Ectodermal cell (in vitro differentiated cells): Measurements from ENCODE around the gene POLR3G.
A peak's percentile ranks its signal among the peaks of the same experiment; 100 is the strongest.

Experiments
- H3K27ac ChIP-seq: 2 replicates; pipeline ENCODE4 v1.7.0; 2013; ENCODE audit warnings: mild to moderate bottlenecking, low read depth, low read length; ENCODE audit not compliant: insufficient read depth, poor library complexity, severe bottlenecking
- H3K27me3 ChIP-seq: 2 replicates; pipeline ENCODE4 v1.7.0; 2013; ENCODE audit warnings: mild to moderate bottlenecking, low read length; ENCODE audit not compliant: insufficient read depth, control insufficient read depth, poor library complexity, severe bottlenecking
- H3K36me3 ChIP-seq: one replicate; pipeline ENCODE4 v1.7.0; 2013; ENCODE audit warnings: low read length; ENCODE audit not compliant: control insufficient read depth, insufficient read depth
- H3K4me1 ChIP-seq: one replicate; pipeline ENCODE4 v1.7.0; 2013; ENCODE audit warnings: low read length; ENCODE audit not compliant: control insufficient read depth, insufficient read depth
- H3K4me3 ChIP-seq: 2 replicates; pipeline ENCODE4 v1.7.0; 2013; ENCODE audit warnings: low read depth, low read length, control low read depth; ENCODE audit not compliant: insufficient read depth
- H3K9me3 ChIP-seq: 2 replicates; pipeline ENCODE4 v1.7.0; 2013; ENCODE audit warnings: mild to moderate bottlenecking, low read length, moderate library complexity; ENCODE audit not compliant: control insufficient read depth
- WGBS, 2 experiments: methylation state at CpG; one replicate each; pipeline ENCODE4 v1.1.7; 2013; ENCODE audit warnings: missing lambda C conversion rate in 2 of 2; 5-methylcytosine and 5-hydroxymethylcytosine counted together

Gene POLR3G

GRCh38 chr5:90549223-90549622 is 74.6 kb downstream of the POLR3G start:
- Histone ChIP-seq H3K9me3 (no peaks in the 10 kb centered on the region), H3K4me1 (no peaks in the 10 kb centered on the region), H3K27ac (no peak overlapping the region), H3K36me3 (no peaks in the 10 kb centered on the region), H3K27me3 (no peaks in the 10 kb centered on the region), H3K4me3 (no peak overlapping the region)

- no peaks in the 10 kb centered on the region for H3K9me3 ChIP-seq
- peaks cover 3% of the 10 kb centered on the region for H3K4me1 ChIP-seq
- H3K27me3 ChIP-seq, result no peaks in the 10 kb centered on the region
- 93 to 94% methylated on average over 2 of the region's 2 CpGs for WGBS, 2 experiments
- H3K36me3 ChIP-seq, result no peaks in the 10 kb centered on the region
- no peak overlapping the region for H3K27ac ChIP-seq
- H3K4me3 ChIP-seq, result no peak overlapping the region
Observed at GRCh38 chr5:90549729-90550275, 75.1 kb downstream of the POLR3G start.

- Histone ChIP-seq H3K27ac (no peak overlapping the region), H3K4me1 (peaks cover 4% of the 10 kb centered on the region), H3K9me3 (no peaks in the 10 kb centered on the region), H3K4me3 (no peak overlapping the region), H3K36me3 (no peaks in the 10 kb centered on the region), H3K27me3 (no peaks in the 10 kb centered on the region)
- WGBS, 2 experiments, result 92 to 93% methylated on average over 3 of the region's 3 CpGs
Observed at GRCh38 chr5:90550963-90551362, 76.3 kb downstream of the POLR3G start.

GRCh38 chr5:90551376-90551775 is 76.7 kb downstream of the POLR3G start:
- H3K36me3 ChIP-seq, result no peaks in the 10 kb centered on the region
- 90 to 95% methylated on average over 5 of the region's 5 CpGs for WGBS, 2 experiments
- peaks cover 2% of the 10 kb centered on the region for H3K27me3 ChIP-seq
- peaks cover 4% of the 10 kb centered on the region for H3K4me1 ChIP-seq
- H3K4me3 ChIP-seq, result no peak overlapping the region
- no peak overlapping the region for H3K27ac ChIP-seq
- H3K9me3 ChIP-seq, result no peaks in the 10 kb centered on the region

- no peaks in the 10 kb centered on the region for H3K9me3 ChIP-seq
- H3K27me3 ChIP-seq, result peaks cover 19% of the 10 kb centered on the region
- H3K4me1 ChIP-seq, result peaks cover 12% of the 10 kb centered on the region
- H3K4me3 ChIP-seq, result no peak overlapping the region
- H3K36me3 ChIP-seq, result no peaks in the 10 kb centered on the region
- no peak overlapping the region for H3K27ac ChIP-seq
Observed at GRCh38 chr5:90553711-90554110, 79.0 kb downstream of the POLR3G start.

- Histone ChIP-seq H3K27me3 (peaks cover 19% of the 10 kb centered on the region), H3K4me1 (peaks cover 12% of the 10 kb centered on the region)
- WGBS, 2 experiments, result 53 to 63% methylated on average over 3 to 4 of the region's 4 CpGs
Observed at GRCh38 chr5:90554358-90555006, 79.8 kb downstream of the POLR3G start.

GRCh38 chr5:90555666-90556065 is 81.0 kb downstream of the POLR3G start:
- Histone ChIP-seq H3K27ac (no peak overlapping the region), H3K4me3 (no peak overlapping the region), H3K36me3 (no peaks in the 10 kb centered on the region), H3K27me3 (peaks cover 19% of the 10 kb centered on the region), H3K9me3 (no peaks in the 10 kb centered on the region), H3K4me1 (peaks cover 12% of the 10 kb centered on the region)

More at GRCh38 chr5:90554358-90555006, 79.8 kb downstream of the POLR3G start:
- Histone ChIP-seq H3K27ac (no peak overlapping the region), H3K4me3 (no peak overlapping the region), H3K9me3 (no peaks in the 10 kb centered on the region), H3K36me3 (no peaks in the 10 kb centered on the region)

GRCh38 chr5:90557391-90557790 is 82.7 kb downstream of the POLR3G start:
- Histone ChIP-seq H3K9me3 (no peaks in the 10 kb centered on the region), H3K36me3 (no peaks in the 10 kb centered on the region), H3K4me1 (peaks cover 13% of the 10 kb centered on the region), H3K4me3 (peak overlapping the region; percentile 92), H3K27me3 (peaks cover 19% of the 10 kb centered on the region), H3K27ac (no peak overlapping the region)
- WGBS, 2 experiments, result 8 to 10% methylated on average over 9 of the region's 9 CpGs

GRCh38 chr5:90557871-90558270 is 83.2 kb downstream of the POLR3G start:
- Histone ChIP-seq H3K4me3 (peak overlapping the region; percentile 92), H3K27ac (no peak overlapping the region), H3K9me3 (no peaks in the 10 kb centered on the region), H3K36me3 (no peaks in the 10 kb centered on the region), H3K27me3 (peaks cover 19% of the 10 kb centered on the region), H3K4me1 (peaks cover 18% of the 10 kb centered on the region)
- WGBS, 2 experiments, result 12 to 27% methylated on average over 3 of the region's 3 CpGs

- peaks cover 23% of the 10 kb centered on the region for H3K4me1 ChIP-seq
- no peaks in the 10 kb centered on the region for H3K36me3 ChIP-seq
- WGBS, 2 experiments, result 0% methylated on average over 60 of the region's 60 CpGs
- peaks cover 19% of the 10 kb centered on the region for H3K27me3 ChIP-seq
- H3K27ac ChIP-seq, result peak within 1 kb of the TSS; percentile 91
- H3K4me3 ChIP-seq, result peak within 1 kb of the TSS; percentile 92
- H3K9me3 ChIP-seq, result no peaks in the 10 kb centered on the region
Observed at GRCh38 chr5:90558344-90559192, 83.9 kb downstream of the POLR3G start, which contains the start of gene ADGRV1. Gene ADGRV1, plus strand, starts transcription at chr5:90558797. Its CDS starts 99 bp downstream, at chr5:90558896.
